HepG2 (cell line): Measurements from ENCODE around the gene ARHGAP9.

ENCODE experiments used
- ESRRA ChIP-seq: sonication (generic); formaldehyde crosslinking; IDR thresholded peaks from 2 replicates; pipeline ENCODE4 v1.5.1; 2020; ENCODE audit warnings: mild to moderate bottlenecking, low read depth, missing genetic modification reagents
- KDM6A ChIP-seq: IDR thresholded peaks from 2 replicates; pipeline ENCODE4 v1.6.1; 2016; ENCODE audit warnings: low read depth
- ZNF703 ChIP-seq: sonication (generic); formaldehyde crosslinking; IDR thresholded peaks from 2 replicates; pipeline ENCODE4 v1.5.1; 2020; ENCODE audit warnings: missing genetic modification reagents, mild to moderate bottlenecking, moderate library complexity, borderline replicate concordance

GRCh38 chr12:57430112-57430930 is 49.3 kb downstream of the ARHGAP9 start:
- no peak for TF ChIP-seq ZNF703 (CRISPR knock-in tag)
- TF ChIP-seq KDM6A (CRISPR knock-in tag), result no peak
- no peak for TF ChIP-seq ESRRA (CRISPR knock-in tag)
